Panc1 (cell line): ENCODE data around the gene KCNK2.

Experiments
- CTCF ChIP-seq: fragments of 450-650 bp; IDR thresholded peaks from 2 replicates; pipeline ENCODE4 v1.5.1; 2017; ENCODE audit warnings: mild to moderate bottlenecking
- POLR2AphosphoS5 ChIP-seq: IDR thresholded peaks from 2 replicates; pipeline ENCODE4 v1.6.1; 2012; ENCODE audit warnings: mild to moderate bottlenecking, low read depth, low read length, moderate library complexity
- REST ChIP-seq, 2 experiments: IDR thresholded peaks; 2 replicates each; pipeline ENCODE4 v1.6.1; 2011 to 2012; ENCODE audit warnings: low read depth in 2 of 2, control low read depth in 1 of 2, low read length in 1 of 2, mild to moderate bottlenecking in 1 of 2, moderate library complexity in 1 of 2; ENCODE audit not compliant: insufficient read depth in 1 of 2

- TF ChIP-seq POLR2AphosphoS5 (no peak), CTCF (no peak), REST (IDR thresholded peaks at IDR 0.05; ENCODE audit: insufficient read depth in 1 of 2, low read depth in 2 of 2, low read length in 1 of 2) (no peak)
Measured at GRCh38 chr1:215101511-215101910, 19.0 kb downstream of the KCNK2 start.
